C1 segment of cervical spinal cord (tissue), 14 donors: ENCODE measurements around the gene CA5A.

ENCODE experiments used
- DNase-seq, 14 donors: peaks; one replicate each; lab custom pipeline; 2025; lab: John Stamatoyannopoulos, UW

The CA5A gene

DNA sequence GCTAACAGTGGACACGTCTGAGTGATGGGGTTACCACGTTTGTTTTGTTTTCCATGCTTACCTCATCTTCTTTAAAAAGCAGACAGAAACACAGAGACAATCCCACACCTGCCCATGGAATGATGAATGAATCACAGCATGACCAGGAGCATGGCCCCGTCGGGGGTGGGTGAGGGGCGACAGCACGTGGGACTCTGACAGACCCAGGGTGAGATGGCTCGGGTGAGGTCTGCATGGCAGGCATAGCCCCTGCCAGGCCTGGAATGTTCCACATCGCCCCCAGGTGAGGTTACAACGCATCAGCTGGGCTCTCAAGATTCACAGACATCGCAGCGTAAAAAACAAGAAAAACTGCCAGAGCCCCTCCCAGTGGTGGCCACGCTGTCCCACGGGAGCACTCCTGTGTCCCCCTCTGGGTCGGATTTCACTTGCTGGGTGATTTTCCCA, 85.2 kb downstream of the CA5A start:
- DNase-seq = no peak

DNA sequence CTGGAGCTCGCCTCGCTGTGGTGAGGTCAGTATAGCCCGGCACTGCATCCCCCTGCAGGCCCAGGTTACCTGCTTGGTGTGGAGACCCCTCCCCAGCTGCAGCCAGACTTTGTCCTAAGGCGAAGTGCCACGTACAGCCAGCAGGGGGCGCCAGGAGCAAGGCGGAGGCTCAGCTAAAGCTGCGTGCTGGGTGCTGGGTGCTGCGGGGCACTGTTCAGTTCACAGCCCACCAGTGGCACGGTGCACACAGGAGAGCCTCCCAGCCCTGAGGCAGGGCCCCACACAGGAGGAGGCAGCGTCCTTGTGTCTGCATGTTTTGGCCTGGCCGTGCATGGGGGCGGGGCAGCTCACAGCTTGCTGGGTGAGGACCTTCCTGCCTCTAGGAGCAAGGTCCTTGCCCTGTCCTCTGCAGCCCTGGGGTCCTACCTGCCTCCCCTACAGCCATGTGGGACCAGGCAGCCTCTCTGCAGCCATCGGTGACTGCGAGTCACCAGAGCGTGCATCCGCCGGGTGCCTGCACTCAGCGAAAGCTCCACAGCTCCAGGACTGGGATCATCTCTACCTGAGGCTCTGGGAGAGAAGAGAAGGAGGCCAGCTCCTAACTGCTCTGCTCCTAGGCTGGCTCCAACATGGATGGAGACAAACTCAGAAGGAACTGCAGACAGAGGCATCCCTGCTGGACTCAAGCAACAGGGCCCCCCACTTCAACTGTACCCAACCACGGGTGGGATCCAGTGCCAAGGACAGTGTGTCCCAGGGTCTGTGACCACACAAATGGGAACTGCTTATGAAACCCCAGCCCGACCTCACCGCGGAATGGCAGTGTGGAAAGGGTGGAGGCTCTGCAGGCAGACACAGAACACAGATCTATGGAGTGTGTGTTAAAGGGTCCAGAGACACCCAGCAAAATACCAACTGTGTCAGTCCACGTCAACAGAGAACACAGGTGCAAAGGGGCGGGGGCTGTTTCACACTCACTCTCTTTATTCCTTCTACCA, 86.0 kb downstream of the CA5A start:
- peak in 7 of 14 donors; percentile 20 to 61 (median 40) for DNase-seq

DNA sequence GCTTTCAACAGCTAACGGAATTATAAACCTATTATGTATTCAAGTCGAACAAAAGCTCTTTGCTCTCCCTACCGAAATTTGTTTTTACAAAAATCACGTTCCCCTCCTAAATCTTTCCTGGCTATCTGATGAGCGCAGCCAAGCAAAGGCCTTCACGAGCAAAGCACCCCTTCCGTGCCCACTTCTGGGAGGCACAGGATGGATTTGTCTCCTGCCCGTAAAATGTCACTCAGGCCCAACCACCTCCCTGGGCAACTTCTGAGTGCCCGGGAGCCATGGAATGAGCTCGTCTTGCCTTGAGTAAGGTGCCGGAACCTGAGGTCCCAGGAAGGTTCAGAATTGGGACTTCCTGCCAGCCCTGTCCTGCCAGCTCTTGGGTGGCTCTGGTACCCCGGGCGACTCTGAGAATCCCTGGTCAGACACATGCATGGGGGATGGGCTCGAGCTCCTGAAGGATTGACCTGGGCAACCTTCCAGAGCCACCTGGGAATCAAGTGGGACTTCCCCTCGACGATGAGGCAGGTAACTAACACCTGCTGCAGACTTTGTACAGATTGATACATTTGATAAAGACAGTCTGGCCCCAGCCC, 86.8 kb downstream of the CA5A start:
- no peak for DNase-seq

DNA sequence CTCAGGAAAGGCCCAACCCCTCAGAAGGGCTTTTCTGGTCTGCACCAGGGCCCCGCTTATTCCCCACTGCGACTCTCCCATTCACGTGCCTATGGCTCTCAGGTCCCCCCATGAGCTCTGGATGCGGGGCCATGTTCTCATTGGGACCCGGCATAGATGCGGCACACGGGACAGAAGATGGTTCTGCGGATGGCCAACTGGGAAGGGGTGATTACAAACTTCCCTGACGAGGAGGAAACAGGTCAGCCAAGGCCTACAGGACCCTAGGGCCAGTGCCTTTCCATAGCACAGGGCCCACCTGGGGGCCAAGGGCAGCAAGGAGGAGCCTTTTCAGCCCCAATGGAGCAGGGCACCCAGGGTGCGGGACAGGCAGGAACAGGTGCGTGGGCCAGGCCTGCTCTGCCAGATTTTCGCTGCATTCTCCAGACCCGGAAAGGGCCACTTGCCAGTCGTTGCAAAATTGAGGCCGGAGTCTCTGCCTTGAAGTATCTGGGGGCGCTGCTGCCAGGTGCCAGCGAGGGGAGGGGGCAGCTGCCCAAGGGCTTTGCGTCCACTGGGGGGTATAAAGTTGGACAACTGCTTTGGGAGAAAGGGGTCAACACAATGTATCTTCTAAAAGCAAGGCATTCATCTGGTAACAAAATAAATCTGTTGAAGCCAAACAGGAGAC, 87.5 kb downstream of the CA5A start:
- no peak for DNase-seq

DNA sequence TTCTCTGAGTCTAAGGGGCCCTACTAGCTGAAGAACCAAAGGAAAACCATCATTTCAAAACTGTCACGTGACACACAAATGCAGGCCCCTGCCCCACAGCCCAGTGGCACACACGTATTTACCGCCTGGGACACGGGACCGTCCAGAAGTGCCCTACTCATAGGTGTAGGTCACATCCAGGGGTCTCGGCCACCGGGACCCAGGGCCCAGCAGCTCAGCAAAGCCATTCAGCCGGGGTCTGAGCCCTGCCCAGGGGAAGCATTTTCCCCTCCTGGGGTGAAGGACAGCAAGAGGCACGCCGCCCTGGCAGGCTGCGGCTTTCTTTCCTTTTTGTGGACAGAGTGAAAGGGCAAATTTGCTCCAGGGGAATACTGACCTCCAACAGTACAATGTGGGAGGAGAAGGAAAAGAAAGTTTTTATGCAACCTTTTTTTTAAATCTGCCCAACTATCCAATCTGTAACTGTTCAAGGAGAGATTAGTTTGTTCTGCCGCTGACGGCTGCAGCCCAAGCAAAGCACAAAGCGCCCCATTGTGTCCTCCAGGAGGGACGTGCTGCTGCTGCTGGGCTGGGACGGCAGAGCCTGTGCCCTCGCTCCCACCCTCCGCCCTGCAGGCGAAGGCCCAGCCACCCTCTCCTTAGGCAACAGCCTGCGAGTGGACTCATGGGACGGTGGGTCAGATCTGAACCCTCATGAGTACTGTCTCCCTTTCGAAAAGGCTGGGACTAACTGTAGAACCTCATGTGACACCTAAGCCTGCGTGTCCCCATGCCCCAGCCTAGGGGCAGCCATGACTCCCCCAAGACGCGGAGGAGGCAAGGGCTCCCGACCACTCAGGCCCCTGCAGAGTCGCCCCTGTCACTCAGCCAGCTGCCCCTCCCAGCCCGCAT, 88.3 kb downstream of the CA5A start:
- DNase-seq = peak in 11 of 14 donors; percentile 17 to 67 (median 52)

DNA sequence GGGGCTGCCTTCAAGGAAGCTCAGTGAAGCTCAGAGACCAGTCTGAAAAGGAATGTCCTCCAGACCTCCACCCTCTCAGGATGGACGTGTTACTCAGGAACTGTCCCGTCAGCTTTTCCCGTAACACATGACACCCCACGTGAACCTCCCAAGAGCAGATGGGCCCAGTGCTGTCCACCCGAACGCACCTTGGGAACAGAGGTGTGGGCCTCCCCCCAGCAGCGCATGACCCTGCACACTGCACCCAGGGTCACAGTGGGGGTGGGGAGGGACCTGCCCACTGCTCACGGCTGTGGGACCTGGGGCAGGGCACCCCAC, 88.9 kb downstream of the CA5A start:
- DNase-seq = no peak

DNA sequence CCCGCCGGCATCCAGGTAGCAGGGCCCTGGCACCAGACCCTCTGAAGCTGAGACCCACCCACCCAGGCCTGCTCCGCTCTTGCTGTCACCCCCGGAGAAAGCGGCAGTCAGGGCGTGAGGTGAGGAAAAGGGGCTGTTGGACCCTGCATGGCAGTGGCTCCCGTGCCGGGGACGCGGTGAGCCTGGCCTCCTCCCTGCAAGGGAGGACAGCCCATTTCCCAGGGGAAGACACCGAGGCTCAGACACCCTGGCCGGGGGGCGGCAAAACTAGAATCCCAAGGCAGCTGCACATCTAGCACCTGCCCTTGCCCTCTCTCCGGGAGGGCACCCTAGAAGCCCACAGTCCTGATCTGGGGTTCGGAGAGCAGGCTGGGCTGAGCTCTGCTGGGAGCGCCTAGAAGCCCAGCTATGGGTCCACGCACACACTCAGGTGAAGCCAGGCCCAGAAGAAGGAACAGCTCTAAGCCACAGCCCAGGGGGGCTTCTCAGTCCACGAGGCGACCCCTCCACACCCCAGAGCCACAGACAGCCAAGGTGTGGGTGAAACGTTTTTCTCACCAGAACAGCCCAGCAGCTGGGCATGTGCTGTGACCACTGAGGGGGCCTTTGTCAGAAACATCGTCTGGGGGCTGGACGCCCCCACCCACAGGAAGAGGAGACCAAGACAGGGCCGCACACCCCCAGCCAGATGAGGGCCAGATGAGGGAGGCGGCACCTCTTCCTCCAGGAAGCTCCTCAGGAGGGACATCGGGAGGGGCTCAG, 89.4 kb downstream of the CA5A start:
- DNase-seq = no peak

DNA sequence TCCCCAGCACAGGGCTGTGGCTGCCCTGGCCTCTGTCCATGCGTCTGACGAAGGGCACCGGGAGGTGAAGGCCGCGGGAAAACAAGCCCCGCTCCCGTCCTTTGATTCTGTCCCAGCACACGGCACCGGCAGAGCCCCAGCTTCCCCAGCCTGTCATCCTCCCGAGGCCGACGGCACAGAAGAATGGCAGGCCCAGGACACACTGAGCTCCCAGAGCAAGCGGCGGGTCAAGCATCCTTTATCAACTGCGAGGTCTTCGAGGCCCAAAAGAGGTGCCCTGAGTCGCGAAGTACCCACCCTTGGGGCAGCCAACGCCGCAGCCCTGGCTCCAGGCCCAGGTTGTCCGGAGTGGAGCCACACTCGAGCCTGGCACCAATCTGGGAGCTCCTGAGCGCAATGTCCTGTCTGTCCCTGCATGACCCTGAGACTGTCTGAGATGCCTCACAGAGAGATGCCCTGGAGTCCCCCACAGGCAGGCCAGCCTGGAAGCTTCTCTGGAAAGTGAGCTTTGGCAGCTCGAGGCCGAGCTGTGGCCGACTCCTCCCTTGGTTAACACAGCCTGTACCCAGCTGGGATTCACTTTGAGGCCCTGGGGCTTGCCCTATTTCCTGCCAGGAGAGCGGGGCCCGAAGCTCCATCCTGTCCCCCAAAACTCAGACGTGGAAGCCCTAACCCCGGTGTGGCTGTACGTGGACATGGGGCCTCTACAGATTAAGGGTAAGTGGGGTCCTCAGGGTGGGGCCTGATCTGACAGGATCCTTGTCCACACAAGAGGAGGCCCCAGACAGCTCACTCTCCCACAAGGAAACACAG, 90.3 kb downstream of the CA5A start:
- DNase-seq = peak in 3 of 14 donors; percentile 21 to 33 (median 29)

DNA sequence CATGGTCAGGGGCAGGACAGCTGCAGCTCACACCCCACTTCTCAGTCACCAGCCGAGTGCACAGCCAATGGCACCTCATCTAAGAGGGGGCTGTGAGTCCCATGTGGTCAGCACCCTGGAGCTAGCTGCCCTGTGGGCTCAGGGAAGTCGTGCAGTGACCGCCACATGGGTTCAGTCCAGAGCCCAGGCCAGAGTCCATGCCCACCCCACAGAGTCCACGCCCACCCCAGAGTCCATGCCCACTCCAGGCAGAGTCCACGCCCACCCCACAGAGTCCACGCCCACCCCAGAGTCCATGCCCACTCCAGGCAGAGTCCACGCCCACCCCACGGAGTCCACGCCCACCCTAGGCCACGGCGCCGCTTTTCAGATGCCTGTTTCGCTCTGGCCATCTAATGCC, 91.1 kb downstream of the CA5A start:
- DNase-seq = no peak

DNA sequence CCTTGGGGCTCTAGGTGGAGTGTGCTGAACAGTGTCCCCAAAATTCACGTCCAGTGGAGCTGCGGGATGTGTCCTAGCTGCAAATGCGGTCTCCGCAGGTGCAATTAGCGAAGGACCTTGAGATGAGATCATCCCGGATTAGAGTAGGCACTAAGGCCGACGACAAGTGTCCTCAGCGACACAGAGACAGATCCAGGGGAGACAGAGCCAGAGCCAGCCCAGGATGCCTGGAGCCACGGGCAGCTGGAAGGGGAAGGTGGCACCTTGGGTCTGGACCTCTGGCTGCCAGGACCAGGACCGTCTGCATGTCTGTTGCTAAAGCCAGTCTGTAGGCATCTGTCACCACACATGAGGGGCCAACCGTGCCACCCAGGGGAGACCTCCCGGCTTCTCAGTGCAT, 91.5 kb downstream of the CA5A start:
- DNase-seq = no peak

DNA sequence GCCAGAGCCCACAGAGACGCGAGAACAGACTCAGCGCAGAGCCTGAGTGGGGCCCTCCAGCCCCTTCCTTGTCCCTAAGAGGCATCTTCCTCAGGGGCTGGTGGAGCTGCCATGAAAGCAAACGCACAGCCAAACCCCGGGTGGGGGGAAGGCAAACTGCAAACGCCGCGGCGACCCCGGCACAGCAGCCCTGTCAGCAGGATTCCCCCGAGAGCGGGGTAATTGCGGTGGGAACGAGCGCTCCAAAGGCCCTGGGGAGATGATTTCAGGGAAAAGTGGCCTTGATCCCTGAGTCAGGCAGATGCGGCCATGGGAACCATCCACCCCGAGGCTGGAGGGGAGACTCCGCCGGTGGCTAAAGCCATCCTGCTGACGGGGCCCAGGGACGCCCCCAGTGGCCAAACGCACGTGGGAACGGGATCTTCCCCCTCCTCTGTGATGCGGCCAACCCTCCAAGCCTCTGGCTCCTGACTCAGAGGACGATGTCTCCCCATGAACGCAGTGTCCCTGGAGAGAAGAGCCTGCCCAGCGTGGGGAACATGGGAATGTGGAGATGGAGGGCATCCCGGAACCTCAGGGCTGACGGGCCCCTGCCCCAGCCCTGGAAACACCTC, 92.1 kb downstream of the CA5A start:
- DNase-seq = peak in 2 of 14 donors; percentile 6 to 33

DNA sequence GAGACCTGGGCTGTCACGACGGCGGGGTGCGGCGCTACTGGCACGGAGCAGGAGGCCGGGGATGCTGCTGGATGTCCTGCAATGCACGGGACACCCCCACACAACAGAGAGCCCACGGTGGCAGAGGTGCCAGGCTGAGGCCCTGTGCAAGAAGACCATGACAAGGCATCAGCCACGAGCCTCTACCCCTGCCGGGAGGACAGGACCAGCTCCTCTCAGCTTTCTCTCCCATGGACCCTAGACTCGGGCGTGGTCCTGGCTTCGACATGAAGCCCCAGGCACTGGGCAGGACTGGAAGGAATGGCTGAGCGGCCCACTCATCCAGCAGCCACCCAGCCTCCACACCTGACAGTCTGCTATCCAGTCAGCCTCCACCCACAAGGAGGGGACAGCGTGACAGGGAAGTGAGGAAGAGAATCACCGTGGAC, 92.6 kb downstream of the CA5A start:
- no peak for DNase-seq

DNA sequence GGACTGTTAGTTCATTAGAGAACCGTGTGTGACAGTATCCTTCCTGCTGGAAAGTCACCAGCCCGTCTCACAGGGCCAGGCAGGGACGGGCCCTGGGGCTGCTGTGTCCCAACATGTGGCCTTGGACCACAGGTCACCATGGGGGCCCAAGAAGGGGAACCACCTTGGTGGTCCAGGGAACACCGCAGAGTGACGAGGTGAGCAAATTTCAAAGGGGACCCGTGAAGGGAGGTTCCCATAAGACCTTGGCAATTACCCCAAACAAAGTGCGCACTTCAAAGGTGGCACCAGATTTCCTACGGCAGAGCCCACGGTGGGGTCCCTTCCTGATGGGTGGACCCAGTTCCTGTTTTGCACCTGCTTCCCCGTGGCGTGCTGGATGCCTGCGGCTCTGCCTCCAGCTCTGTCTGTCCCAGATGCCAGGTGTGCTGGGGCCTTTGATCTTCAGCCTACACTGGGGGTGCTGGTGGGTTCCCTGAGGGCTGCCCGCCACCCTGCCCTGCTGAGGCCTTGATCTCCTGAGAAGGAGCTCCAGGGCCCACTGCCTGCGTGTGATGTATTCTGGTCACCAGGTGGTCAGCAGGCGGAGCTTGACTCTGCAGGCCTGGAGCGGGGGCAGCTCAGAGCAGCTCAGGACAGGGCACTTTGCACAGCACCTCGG, 94.0 kb downstream of the CA5A start:
- no peak for DNase-seq

DNA sequence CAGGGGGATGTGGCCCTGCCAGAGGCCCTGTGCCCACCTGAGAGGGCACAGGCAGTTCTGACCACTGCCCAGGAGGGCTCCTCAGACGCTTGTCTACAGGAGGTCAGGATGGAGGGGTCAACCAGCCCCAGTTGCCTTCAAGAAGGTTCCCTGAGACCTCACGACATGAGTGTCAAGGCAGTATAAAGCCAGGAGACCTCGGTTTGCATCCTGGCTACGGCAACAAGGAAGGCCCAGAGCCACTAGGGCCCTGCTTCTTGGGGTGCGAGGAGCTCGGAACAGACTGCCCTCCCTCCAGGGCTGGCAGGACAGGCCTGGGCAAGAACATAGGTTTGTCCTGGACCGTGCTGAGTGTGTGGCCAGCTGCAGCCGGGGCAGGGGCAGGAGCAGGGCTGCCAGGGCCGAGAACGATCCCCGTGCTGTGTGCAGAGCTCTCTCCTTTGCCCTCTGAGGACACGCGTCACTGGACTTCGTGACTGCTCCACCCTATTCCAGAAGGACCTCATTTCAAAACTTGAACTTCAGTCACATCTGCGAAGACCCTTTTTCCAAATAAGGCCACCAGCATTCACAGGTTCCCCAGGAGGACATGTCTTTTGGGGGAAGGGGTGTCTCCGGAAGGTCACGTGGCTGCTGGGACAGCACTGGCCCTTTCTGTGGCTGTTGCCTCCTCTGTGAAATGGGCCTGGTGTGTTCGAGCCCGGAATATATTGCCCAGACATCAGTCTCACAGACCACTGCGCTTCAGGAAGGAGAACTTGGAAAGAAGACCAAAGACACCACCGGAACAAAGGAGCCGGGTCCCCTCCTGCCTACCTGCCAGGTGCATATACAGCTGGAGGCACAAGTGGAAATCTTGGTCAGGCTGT, 94.8 kb downstream of the CA5A start:
- no peak for DNase-seq

DNA sequence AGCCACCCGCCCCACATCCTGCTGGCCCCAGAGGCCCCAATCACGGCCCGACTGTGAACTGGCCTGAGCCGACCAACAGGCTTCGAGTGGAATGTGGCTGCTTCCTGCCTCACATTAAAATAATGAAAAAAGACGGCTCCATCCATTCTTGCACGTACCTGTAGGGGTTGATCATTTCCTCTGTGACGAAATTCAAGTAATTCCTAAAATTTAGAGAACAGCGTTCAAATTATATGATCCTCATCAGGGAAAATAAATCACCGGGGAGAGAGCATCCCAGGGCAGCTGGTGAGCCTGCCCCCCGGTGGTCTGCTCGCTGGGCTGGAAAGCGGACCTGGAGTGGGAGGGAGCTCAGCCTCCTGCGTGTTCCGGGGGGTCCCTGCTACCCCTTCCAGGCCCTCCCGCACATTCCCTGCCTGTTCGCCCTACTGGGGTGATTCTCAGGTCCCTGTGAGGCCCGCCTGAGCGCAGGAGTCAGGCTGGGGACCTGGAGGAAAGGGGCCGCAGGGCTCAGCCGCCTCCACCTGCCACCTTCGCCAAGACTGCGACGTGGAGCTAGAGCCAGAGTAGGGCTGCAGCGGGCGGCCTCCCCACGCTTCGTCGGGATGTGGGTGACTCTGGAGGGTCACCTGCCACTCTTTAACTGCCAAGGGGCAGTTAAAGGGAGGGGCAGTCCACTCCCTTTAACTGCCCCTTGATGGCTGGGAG, 95.9 kb downstream of the CA5A start:
- no peak for DNase-seq

DNA sequence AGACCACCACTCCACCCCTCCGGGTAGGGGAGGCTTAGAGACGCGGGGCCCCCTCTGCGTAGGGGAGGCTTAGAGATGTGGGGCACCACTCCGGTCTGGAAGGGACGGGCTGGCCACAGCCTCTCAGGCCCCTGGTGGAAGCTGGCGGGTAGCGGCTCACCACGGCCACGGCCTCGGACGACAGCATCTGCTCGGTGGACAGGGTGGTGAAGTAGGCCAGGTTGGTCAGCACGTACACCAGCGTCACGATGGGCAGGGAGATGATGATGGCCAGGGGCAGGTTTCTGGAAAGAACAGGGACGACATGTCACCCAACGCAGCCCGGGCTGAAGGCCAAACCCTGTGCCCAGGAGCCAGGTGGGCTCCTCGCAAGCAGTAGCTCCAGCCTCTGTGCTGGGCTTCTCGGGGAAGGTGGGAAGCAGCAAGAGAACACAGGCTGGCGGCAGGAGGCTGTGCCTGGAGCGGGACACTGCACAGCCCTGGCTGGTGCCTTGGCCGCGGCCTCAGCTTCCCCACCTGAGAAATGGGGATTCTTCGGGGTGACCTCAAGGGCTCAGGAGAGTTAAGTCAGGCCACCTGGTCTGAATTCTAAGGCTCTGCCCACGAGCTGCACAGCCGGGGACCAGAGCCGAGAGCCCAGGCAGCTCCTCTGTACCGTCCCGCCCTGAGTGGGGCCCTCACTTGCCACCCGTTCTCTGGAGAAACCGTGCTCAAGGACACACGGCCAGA, 96.6 kb downstream of the CA5A start:
- DNase-seq = no peak
